ENCODE data around the gene JAK1.

DNA sequence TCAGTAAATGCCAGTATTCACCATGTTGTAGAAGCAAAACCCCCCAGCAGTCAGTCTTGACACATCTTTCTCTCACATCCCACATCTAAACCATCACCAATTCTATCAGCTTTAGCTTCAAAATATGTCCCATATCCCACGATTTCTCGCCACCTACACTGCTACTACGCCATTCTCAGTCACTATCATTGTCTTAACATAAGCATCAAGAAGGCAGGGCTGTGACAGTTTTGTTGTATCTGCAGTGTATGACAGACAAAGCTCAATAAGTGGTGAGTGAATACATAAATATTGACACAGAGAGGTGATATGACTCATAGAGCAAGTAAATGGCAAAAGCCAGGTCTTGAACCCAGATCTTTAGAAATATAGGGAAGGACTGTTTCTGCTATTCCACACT, 59.9 kb downstream of the JAK1 start:
- TF ChIP-seq, protein P1, sequence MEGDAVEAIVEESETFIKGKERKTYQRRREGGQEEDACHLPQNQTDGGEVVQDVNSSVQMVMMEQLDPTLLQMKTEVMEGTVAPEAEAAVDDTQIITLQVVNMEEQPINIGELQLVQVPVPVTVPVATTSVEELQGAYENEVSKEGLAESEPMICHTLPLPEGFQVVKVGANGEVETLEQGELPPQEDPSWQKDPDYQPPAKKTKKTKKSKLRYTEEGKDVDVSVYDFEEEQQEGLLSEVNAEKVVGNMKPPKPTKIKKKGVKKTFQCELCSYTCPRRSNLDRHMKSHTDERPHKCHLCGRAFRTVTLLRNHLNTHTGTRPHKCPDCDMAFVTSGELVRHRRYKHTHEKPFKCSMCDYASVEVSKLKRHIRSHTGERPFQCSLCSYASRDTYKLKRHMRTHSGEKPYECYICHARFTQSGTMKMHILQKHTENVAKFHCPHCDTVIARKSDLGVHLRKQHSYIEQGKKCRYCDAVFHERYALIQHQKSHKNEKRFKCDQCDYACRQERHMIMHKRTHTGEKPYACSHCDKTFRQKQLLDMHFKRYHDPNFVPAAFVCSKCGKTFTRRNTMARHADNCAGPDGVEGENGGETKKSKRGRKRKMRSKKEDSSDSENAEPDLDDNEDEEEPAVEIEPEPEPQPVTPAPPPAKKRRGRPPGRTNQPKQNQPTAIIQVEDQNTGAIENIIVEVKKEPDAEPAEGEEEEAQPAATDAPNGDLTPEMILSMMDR (IDR thresholded peaks at IDR 0.05) = no peak
- TF ChIP-seq POLR2A (IDR thresholded peaks at IDR 0.05) = no peak
